ENCODE data around the gene FBXO41. TPM values are rescaled to one million over a fixed set of nuclear protein-coding genes. Genes with fewer than 3 reads are reported as not detected.

Gene FBXO41
- total RNA-seq, 2 experiments from 2014 or later = 11.0 to 11.8 TPM

DNA sequence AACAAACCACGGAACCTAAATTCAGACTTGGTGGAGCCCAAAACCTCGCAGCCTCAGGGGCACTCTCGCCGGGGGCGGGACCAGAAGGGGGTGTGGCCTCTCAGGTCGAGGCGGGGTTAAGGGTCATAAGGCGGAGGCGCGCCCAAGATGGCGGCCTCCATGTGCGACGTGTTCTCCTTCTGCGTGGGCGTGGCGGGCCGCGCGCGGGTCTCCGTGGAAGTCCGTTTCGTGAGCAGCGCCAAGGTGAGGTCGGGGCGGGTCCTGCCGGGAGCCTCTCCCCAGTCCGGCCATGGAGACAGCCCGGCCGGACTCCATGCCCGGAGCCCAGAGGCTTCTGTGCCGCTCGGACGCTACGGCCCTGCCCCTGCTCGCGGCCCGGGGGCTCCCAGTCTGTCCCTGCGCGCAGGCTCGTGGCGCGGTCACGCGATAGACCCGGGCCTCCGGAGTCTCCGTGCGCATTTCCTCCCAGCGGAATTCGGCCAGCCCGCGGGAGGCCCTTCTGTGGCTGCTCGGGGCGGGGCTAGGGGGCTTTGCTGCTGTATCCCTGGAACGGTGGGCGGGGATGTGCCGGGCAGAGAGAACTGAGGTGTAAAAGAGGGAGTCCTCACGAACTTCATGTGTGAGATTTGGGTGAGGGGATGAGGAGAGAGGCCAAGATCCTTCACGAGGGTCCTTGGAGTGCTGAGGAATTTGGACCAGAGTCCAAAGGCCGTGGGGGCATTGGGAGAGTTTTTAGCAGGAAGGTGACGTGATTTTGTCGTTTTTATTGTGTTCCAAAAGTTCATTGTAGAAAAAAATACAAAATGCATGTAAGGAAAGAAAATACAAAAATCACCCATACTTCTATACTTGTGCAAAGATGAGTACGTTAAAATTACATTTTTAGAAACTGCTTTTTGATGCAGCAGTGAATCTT lies 69.9 kb downstream of the FBXO41 start, which contains the start of gene SMYD5:
Gene SMYD5 (plus strand): TSS at position 126 of the 916 bp plus-strand sequence. CDS start 22 bp downstream, at position 148.
- intact Hi-C loops (cut with micrococcal nuclease) = loop anchor here (1.0 kb wide), 6 partner anchors 20 to 523 kb away; partner anchors contain the start of genes ALMS1, CCT7, FBXO41 and SFXN5
- DNase-seq = peak; percentile 94
- Mint-ChIP-seq H3K4me1 (ENCODE audit: low read depth) (peaks cover 32% of the 10 kb centered on the region), H3K36me3 (ENCODE audit: low read depth) (no peaks in the 10 kb centered on the region), H3K27ac (peak within 1 kb of the TSS; percentile 91), H3K27me3 (ENCODE audit: low read depth) (no peaks in the 10 kb centered on the region), H3K4me3 (peak within 1 kb of the TSS; percentile 97), H3K9me3 (no peaks in the 10 kb centered on the region)
- CTCF ChIA-PET = interaction anchor here (0.7 to 2.8 kb wide), 6 partner anchors 13 to 322 kb away, joined by 3 to 81 read pairs (median 8); partner anchors contain the start of genes CCT7 and PRADC1

DNA sequence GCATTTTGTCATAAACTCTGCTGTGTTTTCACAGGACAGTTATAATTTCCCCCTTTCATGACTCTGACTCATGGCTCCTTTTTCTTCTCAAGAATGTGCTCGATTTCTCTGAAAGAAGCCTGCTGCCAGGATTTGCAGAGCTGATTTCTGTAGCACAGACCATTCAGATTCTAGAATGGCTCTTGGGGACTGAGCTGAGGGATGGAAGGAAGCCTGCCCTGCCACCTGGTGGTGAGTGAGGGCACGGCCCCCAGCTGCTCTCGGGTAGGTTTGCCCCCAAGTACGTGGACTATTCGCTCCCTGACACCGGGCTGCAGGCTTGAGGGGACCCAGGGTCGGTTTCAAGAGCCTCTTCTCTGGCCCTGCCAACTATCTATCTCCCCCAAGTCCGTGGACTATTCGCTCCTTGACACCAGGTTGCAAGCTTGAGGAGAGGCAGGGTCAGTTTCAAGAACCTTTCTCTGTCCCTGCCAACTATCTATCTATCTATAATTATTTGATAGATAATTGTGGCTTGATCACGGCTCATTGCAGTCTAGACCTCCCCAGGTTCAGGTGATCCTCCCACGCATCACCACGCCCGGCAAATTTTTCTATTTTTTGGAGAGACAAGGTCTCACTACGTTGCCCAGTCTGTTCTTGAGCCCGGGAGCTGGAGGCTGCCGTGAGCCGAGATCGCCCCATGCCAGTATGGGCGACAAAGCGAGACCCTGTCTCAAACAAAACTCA lies 71.7 kb downstream of the FBXO41 start:
- CTCF ChIA-PET = interaction anchor here (0.6 to 2.8 kb wide), 30 partner anchors 8 to 320 kb away, joined by 3 to 81 read pairs (median 5); partner anchors contain the start of genes CCT7, NOTO and PRADC1
- intact Hi-C loops (cut with micrococcal nuclease) = loop anchor here (1.0 kb wide), 6 partner anchors 35 to 319 kb away; no protein-coding TSS in a partner anchor
- Mint-ChIP-seq H3K27ac (no peak overlapping the region), H3K27me3 (ENCODE audit: low read depth) (peaks cover 3% of the 10 kb centered on the region), H3K36me3 (ENCODE audit: low read depth) (no peaks in the 10 kb centered on the region), H3K4me1 (ENCODE audit: low read depth) (peaks cover 29% of the 10 kb centered on the region), H3K9me3 (no peaks in the 10 kb centered on the region), H3K4me3 (no peak overlapping the region)
- peak; percentile 85 for DNase-seq

DNA sequence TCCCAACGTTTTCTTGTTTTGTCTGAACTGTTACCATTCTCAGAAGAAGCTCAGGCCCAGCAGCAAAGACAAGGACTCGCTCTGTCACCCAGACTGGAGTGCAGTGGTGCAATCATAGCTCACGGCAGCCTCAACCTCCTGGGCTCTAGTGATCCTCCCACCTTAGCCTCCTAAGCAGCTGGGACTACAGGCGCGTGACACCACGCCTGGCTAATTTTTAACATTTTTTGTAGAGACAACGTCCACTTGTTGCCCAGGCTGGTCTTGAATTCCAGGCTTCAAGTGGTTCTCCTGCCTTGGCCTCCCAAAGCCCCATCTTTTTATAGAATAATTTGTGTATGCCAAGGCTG lies 72.2 kb downstream of the FBXO41 start:
- H3K36me3 Mint-ChIP-seq (ENCODE audit: low read depth) = no peaks in the 10 kb centered on the region
- no peak for DNase-seq
- H3K27me3 Mint-ChIP-seq (ENCODE audit: low read depth) = peaks cover 3% of the 10 kb centered on the region
- no peaks in the 10 kb centered on the region for H3K9me3 Mint-ChIP-seq
- no peak overlapping the region for H3K4me3 Mint-ChIP-seq
- intact Hi-C loops (cut with micrococcal nuclease) = loop anchor here (1.0 kb wide), 6 partner anchors 35 to 319 kb away; no protein-coding TSS in a partner anchor
- H3K27ac Mint-ChIP-seq = no peak overlapping the region
- H3K4me1 Mint-ChIP-seq (ENCODE audit: low read depth) = peaks cover 26% of the 10 kb centered on the region
- CTCF ChIA-PET = interaction anchor here (0.7 to 2.8 kb wide), 23 partner anchors 8 to 319 kb away, joined by 3 to 81 read pairs (median 6); partner anchors contain the start of genes CCT7 and PRADC1

DNA sequence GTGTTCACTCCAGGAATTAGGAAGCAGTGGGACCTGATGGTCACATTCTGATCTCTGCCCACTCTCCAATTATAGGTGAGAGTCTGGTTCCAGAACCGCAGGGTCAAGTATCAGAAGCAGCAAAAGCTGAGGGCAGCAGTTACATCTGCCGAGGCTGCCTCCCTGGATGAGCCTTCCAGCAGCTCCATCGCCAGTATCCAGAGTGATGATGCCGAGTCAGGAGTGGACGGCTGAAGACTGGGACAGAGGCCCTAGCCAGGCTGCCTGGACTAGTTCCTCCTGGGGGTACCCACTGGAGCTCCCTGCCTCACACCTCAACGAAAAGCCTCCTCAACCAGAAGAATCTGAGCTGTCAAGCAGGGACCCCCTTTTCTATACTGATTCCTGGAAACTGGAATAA lies 73.6 kb downstream of the FBXO41 start:
- CTCF ChIA-PET = interaction anchor here (1.2 to 2.8 kb wide), 2 partner anchors 13 to 34 kb away, joined by 3 to 15 read pairs; no protein-coding TSS in a partner anchor
- Mint-ChIP-seq H3K36me3 (ENCODE audit: low read depth) (no peaks in the 10 kb centered on the region), H3K4me1 (ENCODE audit: low read depth) (peaks cover 23% of the 10 kb centered on the region), H3K27me3 (ENCODE audit: low read depth) (peaks cover 8% of the 10 kb centered on the region), H3K9me3 (no peaks in the 10 kb centered on the region), H3K4me3 (no peak overlapping the region), H3K27ac (no peak overlapping the region)
- DNase-seq = no peak
- intact Hi-C loops (cut with micrococcal nuclease) = no loop called here

DNA sequence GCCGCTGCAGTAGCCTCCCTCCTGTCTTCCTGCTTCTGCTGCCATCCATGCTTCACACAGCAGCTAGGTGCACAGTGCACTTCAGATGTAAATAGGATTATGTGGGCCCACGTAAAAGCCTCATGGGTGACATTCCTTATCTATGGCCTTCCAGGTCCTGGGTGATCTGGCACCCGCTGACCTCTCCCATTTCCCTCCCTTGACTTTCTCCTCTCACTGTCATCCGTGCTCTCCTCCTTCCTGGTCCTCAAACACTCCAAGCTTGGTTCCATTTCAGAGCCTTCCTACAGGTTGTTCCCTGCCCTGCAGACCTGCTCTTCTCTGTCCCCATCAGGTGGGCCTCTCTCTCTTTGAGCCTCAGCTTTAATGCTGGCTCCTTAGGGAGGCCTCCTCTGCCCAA lies 74.3 kb downstream of the FBXO41 start:
- Mint-ChIP-seq H3K36me3 (ENCODE audit: low read depth) (no peaks in the 10 kb centered on the region), H3K27me3 (ENCODE audit: low read depth) (peaks cover 11% of the 10 kb centered on the region), H3K9me3 (no peaks in the 10 kb centered on the region), H3K4me1 (ENCODE audit: low read depth) (peaks cover 17% of the 10 kb centered on the region), H3K27ac (no peak overlapping the region), H3K4me3 (no peak overlapping the region)
- intact Hi-C loops (cut with micrococcal nuclease) = no loop called here
- CTCF ChIA-PET = interaction anchor here (1.2 to 2.8 kb wide), 2 partner anchors 8 to 33 kb away, joined by 3 to 15 read pairs; no protein-coding TSS in a partner anchor
- DNase-seq = no peak

DNA sequence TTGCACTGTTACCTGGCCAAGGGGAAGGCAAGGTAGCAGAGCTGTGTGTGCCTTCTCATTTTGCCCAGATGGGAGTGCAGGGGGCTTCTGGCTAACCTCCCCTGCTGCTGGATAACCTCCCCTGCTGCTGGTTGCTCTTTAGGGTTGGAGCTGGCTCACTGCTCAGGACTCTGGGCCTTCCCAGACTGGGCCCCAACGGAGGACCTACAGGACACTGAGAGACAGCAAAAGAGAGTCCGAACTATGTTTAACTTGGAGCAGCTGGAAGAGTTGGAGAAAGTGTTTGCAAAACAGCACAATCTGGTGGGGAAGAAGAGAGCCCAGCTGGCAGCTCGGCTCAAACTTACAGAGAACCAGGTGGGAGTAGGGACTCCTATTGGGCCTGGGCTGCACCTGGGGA lies 76.0 kb downstream of the FBXO41 start:
- Mint-ChIP-seq H3K9me3 (no peaks in the 10 kb centered on the region), H3K27ac (no peak overlapping the region), H3K4me1 (ENCODE audit: low read depth) (peaks cover 11% of the 10 kb centered on the region), H3K4me3 (no peak overlapping the region), H3K36me3 (ENCODE audit: low read depth) (no peaks in the 10 kb centered on the region), H3K27me3 (ENCODE audit: low read depth) (peaks cover 24% of the 10 kb centered on the region)
- no peak for DNase-seq
- CTCF ChIA-PET = interaction anchor here (0.9 to 2.8 kb wide), 2 partner anchors 31 kb away, joined by 6 to 15 read pairs; no protein-coding TSS in a partner anchor
- intact Hi-C loops (cut with micrococcal nuclease) = no loop called here

DNA sequence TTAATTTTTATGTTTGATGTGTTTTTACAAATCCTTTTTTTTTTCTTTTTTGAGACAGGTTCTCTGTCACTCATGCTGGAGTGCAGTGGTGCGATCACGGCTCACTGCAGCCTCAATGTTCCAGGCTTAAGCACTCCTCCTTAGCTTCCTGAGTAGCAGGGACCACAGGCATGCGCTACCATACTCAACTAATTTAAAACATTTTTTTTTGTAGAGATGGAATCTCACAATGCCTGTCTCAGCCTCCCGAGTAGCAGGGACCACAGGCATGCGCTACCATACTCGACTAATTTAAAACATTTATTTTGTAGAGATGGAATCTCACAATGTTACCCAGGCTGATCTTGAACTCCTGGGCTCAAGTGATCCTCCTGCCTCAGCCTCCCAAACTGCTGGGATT lies 78.7 kb downstream of the FBXO41 start:
- H3K27ac Mint-ChIP-seq = no peak overlapping the region
- intact Hi-C loops (cut with micrococcal nuclease) = no loop called here
- H3K9me3 Mint-ChIP-seq = no peaks in the 10 kb centered on the region

More for the DNA sequence above, 78.7 kb downstream of the FBXO41 start:
- Mint-ChIP-seq H3K27me3 (ENCODE audit: low read depth) (peaks cover 40% of the 10 kb centered on the region), H3K36me3 (ENCODE audit: low read depth) (no peaks in the 10 kb centered on the region), H3K4me1 (ENCODE audit: low read depth) (peaks cover 5% of the 10 kb centered on the region), H3K4me3 (no peak overlapping the region)
- DNase-seq = no peak
- CTCF ChIA-PET = interaction anchor here (0.7 kb wide), 1 partner anchor 28 kb away, joined by 3 read pairs; no protein-coding TSS in a partner anchor

Other genes starting within 250 kb of the FBXO41 start
- gene SFXN5, start 212.8 kb downstream of the FBXO41 start, total RNA-seq = 1 to 10 TPM; 5.3 to 6.8 TPM
- 1 to 10 TPM; 7.3 to 7.4 TPM for gene RAB11FIP5, start 171.5 kb downstream of the FBXO41 start, total RNA-seq
- gene NOTO, start 81.9 kb downstream of the FBXO41 start, total RNA-seq = not detected
- gene SMYD5, start 70.2 kb downstream of the FBXO41 start, total RNA-seq = 10 to 100 TPM; 37.4 to 39.0 TPM
- 10 to 100 TPM; 10.1 to 10.2 TPM for gene PRADC1, start 51.2 kb downstream of the FBXO41 start, total RNA-seq
- gene CCT7, start 50.2 kb downstream of the FBXO41 start, total RNA-seq = 100 to 1,000 TPM; 654 to 705 TPM
- under 1 TPM; 0.07 to 0.12 TPM for gene EGR4, start 9.1 kb upstream of the FBXO41 start, total RNA-seq
- 10 to 100 TPM; 15.4 to 15.8 TPM for gene ALMS1, start 101.4 kb upstream of the FBXO41 start, total RNA-seq